AG20443 (cell line): ENCODE results near the gene AURKB.
"Not testable (repeated sequence)": the region's sequence is repeated elsewhere in the genome, so short reads cannot be mapped to it uniquely, and the experiment has no call there.

Source experiments
- DNase-seq: peaks from one replicate; pipeline ENCODE4 v3.0.0; 2012; ENCODE audit warnings: low spot score, mixed read lengths

Gene AURKB

DNA sequence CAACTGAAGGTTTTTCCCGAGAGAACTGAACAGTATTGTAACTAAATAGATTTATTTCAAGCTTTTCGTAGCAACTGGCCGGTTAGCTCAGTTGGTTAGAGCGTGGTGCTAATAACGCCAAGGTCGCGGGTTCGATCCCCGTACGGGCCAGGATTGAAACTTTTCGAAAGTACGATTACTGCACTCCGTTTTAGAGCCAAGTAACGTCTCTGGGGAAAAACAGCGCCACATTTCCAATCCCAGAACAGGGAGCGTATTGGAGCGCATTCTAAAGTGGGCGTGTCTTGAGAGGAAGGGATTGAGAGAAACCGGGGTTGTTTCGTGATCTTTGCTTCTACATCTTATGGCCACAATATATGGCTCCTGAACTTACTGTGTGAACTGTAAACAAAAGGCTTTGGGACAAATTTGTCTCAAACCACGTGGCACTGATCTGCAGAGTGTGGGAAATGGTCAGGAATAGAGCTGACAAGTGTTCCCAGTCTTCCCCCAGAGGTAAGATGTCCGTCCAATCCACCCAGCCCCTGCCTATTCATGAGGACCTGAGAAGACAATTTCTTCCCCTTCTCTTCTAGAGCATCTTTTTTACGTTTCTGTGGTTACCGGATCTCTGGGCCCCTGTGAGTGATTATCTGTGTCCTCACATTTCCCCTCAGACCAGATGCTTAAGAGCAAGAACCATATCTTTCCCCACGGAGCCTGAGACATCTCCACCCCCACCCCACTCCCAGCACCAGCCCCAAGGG lies 22.7 kb downstream of the AURKB start:
- peak; percentile 85 for DNase-seq

DNA sequence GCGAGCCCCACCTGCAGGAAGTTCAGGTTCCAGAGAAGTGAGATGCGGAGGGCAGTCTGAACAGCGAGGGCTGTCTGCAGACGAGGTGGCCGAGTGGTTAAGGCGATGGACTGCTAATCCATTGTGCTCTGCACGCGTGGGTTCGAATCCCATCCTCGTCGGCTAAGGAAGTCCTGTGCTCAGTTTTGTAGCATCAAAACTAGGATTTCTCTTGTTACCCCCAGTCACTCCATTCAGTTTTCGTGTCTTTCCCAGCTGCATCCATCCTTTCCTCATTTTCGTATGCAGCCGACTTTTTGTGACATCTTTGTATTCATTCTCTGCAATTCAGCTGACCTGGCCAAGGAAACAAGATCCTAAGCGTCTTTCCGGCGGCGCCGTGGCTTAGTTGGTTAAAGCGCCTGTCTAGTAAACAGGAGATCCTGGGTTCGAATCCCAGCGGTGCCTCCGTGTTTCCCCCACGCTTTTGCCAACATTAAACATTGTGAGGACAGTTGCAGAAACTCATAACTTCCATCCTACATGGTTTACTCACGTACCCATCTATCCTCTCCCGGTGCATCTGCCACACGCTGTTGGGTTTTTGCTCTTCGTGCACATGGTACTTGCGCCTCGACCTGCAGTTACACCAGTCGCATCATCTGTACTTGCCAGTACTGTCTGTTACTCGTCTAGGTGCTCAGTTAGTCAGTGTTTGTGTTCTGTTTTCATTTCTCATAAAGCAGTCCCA lies 23.4 kb downstream of the AURKB start:
- peak; percentile 74 for DNase-seq

DNA sequence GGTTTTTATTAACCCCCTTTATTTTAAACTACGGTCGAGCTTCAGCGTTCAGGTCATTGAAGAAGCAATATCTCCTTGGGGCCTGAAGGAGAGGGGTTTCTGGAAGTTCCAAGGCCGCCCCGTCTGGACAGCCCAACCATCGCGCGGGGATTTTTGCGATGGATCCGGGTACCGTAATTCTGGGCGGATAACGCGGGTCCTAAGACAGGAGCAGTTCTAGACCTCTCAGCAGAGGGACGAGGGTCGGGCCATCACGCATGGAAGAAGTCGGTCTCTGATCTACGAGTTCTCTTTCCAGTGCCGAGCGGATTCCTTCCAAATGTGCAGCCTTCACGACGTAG lies 24.0 kb downstream of the AURKB start:
- no peak for DNase-seq

DNA sequence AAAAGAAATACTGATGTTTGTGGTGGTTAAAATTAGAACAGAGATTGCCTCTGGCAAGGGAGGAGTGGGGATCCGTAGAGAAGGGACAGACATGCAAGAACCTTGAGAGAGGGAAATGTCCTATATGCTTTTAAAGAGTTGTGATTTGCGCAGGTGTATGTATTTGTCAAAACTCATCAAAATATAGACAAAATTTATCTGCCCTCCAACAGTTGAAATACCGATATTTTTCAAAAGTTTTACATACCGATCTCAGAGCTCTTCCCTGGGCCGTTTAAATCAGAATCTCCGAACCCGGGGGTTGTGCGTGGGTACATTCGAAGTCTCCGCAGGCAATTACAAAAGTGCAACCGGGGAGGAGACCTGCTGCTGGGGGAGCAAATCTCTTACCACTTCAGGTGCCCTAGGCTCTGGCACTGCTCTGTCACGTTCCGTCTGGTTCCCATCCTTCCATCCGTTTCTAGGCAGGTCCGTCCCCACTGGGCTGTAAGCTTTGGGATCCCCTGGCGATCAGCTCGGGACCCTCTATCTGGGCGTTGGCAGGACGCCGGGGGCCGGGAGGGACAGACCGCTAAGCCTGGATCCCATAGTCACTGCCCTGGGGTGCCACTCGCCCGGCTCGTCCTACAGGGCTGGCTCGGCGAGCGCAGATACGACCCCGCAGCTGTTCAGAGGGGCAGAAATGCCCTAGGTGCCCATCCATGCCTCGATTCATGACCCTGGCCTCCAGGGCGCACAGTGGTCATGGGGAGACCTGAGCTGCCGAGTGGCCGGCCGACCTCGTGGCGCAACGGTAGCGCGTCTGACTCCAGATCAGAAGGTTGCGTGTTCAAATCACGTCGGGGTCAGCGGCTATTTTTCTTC lies 24.6 kb downstream of the AURKB start:
- DNase-seq: peak; percentile 73

DNA sequence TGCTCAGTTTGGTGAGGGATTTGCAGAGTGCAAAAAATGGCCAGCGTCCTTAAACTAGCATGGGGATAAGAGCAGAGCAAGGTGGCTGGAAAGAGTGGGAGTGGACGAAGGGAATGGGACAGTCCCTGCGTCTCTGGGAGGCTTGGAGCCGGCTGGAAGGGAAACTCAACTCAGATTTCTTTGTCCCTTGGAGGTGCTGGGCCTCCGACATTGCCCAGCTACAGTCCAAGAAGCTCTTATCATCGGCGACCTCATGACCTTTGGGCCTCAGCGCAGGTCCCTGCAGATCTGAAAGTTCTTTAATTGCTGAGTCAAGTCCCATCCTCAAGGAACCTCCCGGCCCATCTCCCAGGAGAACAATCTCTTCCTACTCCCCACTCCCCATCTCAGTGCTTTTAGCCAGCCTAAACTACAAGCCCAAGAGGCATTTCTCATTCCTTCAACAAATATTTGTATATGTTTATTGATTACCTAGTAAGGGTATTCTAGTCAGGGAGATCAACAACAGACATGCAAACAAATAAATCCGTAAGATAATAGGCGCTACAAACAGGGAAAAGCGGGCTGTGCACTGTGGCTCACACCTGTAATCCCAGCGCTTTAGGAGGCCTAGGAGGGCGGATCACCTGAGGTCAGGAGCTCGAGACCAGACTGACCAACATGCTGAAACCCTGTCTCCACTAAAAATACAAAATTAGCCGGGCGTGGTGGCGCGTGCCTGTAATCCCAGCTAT lies 33.2 kb downstream of the AURKB start:
- no peak for DNase-seq

DNA sequence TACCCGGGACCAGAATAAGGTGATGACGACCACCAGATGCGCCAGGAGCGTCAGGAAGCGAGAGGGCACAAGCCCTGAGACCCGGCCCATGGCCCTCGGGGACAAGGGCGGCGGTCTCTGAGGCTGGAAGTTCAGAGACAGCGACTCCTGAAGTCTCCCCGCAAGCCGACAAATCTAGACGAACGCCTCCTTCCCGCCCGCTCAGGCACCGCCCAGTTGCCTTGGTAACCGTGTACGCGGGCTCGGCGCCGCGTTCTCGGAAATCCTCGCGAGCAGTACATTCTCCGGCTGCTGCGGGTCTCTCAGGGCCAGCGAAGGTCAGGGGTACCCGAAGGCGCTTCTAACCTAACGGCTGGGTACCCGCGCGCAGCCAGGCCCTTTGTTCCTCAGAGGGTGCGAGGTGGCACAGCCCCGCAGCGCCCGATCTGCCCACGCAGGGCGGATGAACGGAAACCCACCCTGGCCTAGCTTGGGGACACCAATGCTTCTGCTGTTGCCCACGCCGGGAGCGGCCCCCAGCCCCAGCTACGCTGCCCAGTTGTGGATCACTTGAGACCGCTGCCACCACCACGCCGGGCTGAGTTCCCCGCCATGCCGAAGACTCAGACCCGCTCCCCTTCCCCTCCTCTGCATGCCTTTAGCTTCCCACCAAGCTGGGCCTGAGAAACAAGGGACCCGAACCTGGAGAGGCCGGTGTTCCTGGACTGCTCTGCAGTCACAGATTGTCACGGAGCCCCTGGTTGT lies 34.0 kb downstream of the AURKB start, which contains the start of gene TMEM107:
TMEM107 (minus strand) TSS at position 184 of the 744 bp plus-strand sequence; CDS start at position 90, 94 bp downstream.
- DNase-seq: peak; percentile 88

DNA sequence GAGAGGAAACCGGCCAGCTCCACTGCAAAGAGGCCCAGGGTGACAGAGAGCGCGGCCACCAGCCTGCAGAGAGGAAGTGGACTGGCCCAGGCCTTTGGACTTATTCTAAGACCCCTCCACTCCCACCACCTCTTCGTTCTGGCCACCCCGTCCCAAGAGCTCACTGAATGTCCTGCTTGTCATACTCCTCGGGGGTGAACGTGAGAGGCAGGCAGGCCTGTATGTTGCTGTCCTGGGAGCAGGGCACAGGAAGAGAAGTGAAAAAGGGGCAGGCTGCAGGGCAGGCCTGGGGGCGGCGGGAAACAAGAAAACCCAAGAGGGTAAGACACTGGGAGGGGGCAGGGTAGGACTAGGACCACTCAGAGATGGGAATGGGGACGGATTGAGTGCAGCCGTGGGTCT lies 34.6 kb downstream of the AURKB start:
- DNase-seq: no peak

DNA sequence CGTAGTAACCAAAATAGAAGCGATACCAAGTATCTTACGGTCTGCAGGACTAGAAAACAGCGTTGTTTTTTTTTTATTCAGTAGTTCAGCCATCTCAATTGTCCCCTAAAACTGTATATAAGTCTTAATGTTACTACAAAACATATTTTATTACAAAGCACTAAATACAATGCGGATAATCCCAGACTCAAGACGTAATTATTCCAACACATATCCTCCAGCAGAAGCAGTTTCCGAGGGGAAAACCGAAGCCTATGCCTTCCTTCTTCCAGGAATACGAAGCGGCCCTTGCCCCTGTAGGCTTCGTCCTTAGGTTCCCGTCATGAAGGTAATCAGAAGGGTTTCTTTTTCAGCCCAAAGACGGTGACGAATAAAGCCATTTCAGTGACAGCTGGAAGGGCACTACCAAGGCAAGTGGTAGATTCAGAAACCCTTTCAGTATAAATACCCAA lies 36.5 kb downstream of the AURKB start:
- no peak for DNase-seq

DNA sequence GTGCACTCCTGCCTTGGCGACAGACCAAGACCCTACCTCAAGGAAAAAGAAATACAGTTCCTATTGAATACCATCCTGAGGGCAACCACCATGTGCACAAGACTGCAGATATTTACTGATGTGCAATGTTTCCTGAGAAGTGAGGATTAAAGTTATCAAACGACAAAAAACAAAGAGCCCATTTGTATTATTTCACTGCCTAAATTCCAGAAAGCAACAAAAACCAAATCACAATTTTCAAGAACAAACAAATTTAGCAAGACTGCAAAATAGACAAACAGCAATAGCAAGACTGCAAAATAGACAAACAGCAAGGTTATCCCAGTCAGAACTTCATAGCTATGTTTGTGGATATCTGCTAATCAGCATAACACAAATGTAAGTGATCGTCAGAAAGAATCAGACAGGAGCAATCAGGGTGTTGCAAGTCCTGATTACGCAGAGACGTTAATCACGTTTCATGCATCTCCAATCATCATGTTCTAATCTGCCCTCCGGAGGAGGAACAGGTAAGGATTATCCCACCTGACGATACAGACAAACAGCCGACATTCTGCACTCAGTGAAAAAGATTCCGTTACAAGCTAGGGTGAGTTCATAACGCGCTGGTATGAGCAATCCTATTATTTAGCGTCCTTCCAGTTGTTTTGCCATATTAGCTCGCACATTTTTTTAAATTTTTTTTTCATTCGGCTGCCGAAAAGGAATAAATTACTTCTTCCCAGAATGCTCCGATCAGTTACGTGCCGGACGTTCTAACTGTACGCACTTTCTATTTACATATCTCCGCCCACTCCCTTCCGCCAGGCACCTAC lies 37.1 kb downstream of the AURKB start:
- DNase-seq: peak; percentile 83

DNA sequence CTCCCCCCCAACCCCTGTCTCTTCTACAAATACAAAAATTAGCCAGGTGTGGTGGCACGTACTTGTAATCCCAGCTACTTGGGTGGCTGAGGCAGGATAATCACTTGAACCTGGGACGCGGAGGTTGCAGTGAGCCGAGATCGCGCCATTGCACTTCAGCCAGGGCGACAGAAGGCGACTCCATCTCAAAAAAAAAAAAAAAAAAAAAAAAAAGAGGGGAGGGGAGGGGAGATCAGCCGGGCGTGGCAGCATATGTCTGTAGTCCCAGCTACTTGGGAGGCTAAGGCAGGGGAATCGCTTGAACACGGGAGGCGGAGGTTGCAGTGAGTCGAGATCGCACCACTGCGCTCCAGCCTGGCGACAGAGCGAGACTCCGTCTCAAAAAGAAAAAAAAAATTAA lies 40.2 kb downstream of the AURKB start:
- not testable (repeated sequence) for DNase-seq

DNA sequence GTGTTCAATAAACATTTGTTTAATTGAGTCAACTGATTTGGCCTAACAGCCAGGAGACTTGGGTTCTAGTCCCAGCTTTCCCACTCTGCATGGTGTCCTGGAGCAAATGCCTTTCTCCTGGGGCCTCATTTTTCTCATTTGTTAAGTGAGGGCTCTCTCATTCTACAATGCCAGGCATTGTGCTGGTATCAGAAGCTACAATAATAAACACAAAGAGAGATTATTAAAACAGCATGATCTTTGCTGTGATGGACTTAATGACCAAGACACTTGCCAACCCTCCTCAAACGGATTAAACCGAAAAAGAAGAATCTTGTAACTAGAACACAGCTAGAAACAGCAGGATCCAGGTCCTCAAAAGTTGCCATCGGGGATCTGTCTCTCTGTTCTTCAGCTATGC lies 42.8 kb downstream of the AURKB start:
- DNase-seq: no peak

DNA sequence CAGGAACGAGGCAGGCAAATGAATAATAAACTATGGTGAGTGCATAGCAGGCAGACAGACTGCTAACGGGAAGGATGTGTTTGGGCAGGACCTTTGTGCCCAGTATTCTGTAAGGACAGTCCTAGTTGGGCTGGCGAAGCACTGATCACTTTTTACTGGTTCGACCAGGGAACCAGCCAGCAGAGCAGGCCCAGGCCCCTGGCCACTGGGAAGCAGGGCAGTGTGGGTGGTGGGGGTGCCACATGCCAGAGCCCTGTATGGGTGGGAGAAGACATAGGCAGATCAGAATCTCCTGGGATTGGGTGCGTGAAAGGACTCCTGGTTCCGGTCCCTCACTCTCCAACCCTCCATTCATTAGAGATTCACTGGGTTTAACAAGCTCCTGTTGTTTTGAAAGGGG lies 43.6 kb downstream of the AURKB start:
- DNase-seq: no peak

DNA sequence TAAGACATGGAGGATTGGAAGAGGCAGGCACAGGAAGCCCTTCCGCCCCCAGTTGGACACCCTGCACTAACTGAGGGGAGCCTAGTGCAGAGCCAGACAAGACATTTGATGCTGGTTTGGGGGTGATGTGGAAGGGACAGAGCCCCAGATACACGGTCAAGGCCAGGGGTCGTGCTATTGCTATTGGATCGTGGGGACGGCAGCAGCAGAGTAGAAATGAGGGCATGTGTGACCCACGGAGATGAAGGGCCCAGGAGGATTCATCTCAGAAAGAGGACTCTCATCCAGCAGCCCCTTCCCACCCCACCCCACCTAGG lies 45.6 kb downstream of the AURKB start:
- no peak for DNase-seq

DNA sequence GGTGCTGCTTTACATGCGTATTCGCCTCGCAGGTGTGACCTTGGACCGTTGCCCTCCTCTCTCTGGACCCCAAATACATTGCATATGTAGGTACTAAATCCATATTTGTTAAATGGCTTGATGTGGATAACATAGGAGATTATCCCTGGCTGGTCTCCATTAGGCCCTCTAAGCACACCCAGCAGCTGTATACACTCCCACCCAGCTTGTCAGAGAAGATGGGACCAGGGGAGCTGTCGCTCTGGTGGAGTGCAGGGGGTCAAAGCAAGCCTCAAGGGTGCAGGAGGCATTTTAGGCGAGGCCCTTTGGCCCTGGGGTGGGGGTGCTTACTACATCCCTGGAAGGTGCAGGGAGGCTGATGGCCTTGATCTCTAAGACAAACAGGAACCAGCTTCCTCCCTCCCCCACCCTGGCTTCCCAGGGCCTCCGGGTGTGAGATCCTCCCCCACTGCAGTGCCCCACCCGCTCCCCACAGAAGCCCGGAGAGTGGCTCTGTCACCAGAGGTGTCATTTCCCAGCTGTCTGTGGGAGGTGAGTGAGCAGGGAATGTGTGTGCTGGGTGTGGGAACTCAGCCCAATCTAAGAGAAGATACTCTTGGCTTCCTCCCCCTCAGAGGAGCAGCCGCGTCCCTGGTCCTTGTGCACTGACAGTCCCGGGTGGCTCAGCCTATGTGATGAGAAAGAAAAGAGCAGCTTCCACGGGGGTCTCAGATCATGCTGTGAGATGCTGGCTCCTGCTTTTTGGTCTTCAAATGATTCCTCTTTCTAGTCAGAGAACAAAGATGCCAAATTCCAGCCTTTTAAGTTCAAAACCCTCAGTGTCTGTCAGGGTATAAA lies 46.2 kb downstream of the AURKB start:
- peak; percentile 58 for DNase-seq

DNA sequence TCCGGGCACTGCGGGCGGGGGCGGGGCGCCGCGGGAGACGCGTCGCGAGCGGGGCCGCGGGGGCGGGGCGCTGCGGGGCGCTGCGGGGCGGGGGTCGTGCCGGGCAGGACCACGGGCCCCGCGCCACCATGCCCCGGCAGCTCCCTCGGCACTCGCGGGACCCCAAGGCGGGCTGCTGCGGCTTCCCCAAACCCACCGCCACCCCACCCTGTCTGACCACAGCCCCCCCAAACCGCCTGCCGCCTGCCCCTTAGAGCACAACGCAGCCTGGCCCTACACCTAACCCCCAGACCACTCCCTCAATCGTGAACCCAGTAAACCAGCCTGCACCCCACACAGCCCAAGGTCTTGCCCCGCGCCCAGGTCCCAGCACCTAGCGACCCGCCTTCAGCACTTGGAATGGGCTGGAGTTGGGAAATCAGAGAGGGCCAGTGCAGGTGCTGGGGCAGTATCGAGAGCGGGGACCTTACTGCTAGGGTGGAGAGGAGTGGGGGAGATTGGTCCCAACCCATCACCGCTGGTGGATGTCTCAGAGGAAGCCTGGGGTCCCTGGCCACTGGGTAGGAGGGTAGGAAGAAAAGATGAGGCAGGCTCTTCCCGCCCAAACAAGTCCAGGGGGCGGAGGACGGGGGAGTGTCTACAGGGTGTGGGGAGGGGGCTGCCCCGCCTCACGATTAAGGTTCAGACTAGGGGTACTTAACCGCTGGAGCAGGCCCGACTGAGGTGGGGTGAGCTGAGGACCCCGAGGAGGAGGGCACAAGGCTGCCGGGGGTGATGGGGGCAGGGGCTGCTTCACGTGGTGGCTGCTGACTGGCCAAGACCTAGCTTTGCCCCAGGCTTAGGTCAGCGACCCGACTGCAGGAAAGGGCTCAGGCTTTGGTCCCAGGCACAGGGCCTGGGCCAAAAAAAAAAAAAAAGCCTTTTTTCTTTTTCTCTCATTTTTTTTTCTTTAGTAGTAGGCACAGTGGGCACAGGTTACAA lies 47.1 kb downstream of the AURKB start:
- DNase-seq: no peak

DNA sequence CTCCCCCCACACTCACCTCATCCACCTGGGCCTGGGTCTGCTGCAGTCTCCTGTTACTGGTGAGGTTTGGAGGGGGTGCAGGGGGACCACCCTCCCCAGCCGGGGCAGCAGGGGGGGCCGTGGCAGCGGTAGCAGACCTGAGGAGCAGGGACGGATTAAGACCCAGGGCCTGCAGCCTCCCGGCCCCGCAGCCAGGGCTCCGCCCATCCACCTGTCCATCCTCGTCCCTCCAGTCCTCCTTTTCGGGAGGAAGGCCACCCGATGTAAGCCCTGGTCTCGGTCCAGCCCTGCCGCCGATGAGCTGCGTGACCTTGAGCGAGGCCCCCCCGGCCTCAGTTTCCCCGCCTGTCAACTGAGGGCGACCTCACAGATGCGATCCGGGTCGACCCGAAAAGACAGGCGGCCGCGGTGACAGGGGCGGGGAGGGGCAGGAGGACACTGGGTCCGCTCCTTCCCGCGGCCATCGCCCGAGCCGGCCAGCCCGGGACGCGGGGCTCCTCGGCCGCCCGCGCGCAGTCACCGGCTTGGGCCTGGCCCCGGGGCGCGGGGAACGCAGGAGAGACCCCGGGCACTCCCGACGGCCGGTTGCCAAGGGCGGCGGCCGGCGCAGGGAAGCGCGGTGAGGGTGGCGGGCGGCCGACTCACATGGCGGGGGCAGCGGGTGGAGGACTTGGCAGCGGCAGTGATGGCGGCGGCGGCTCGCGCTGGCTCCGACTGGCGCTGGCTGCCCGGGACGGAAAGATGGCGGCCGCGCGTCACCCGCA lies 48.0 kb downstream of the AURKB start, which contains the start of gene VAMP2:
VAMP2 (minus strand) TSS at position 716 of the 764 bp plus-strand sequence; CDS start at position 647, 69 bp downstream.
- peak; percentile 78 for DNase-seq
